Measurements from ENCODE around the gene CYB561. TPM values are rescaled to one million over a fixed set of nuclear protein-coding genes. Genes with fewer than 3 reads are reported as not detected.
A peak's percentile ranks its signal among the peaks of the same experiment; 100 is the strongest.

Gene CYB561, protein sequence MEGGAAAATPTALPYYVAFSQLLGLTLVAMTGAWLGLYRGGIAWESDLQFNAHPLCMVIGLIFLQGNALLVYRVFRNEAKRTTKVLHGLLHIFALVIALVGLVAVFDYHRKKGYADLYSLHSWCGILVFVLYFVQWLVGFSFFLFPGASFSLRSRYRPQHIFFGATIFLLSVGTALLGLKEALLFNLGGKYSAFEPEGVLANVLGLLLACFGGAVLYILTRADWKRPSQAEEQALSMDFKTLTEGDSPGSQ
- total RNA-seq = 33.4 and 35.9 TPM in 2 replicates

DNA sequence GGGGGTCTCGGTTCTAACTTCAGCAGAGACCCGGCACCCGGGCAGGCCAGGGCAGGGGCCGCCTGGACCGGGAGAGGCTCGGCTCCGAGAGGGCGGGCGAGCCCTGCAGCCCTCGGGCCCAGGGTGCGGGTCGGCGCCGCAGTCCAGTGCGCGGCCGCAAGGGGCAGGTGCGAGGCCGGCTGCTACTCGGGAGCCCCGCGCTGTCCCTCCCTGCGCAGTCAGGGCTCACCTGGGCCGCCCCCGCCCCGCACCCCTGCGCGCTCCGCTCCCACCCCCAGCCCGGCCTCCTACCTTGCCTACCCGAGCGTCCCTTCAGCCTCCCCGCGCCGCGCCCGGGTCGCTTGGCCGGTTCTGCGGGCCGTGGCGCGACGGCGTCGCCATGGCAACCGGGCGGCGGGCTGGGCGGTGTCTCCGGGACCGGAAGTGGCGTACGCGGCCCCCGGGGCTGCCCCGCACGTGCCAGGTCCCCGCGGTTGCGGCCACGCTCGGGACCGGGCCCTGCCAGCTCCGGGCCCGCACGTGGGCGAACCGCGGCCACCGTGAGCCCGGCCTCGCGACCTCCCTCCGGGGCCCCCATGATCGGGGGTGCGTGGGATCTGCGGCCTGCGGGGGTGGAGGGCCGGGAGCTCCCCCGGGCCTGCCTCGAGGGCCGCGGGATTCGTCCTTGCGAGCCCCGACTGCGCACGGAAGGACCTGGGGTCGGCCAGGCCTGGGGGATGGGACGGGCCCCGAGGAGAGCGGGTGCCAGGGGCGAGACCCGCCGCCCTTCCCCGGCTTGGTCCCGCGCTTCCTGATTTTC, at the start of gene CYB561:
Gene CYB561 (minus strand): TSS at position 353 of the 799 bp plus-strand sequence. CDS start 8,759 bp downstream, outside the sequence.
- peak; percentile 78 for DNase-seq

DNA sequence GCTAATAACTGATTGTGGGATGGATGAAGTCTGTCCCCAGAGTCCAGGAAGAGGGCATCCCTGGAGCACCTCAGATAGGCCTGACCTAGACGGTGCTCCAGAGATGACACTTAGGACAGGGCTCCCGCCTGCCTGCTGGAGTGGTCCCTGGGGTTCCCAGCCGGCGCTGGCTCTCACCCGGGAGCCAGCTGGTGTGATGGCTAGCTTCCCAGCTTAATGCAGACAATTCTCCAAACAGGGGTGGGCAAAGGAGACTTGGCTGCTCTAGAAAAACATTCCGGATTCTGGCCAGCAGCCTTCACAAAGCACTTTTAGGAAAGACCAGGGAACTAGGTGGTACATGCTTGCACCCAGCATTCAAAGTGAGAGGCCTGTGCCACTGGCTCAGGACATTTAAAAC, 49.4 kb upstream of the CYB561 start:
- DNase-seq = no peak

DNA sequence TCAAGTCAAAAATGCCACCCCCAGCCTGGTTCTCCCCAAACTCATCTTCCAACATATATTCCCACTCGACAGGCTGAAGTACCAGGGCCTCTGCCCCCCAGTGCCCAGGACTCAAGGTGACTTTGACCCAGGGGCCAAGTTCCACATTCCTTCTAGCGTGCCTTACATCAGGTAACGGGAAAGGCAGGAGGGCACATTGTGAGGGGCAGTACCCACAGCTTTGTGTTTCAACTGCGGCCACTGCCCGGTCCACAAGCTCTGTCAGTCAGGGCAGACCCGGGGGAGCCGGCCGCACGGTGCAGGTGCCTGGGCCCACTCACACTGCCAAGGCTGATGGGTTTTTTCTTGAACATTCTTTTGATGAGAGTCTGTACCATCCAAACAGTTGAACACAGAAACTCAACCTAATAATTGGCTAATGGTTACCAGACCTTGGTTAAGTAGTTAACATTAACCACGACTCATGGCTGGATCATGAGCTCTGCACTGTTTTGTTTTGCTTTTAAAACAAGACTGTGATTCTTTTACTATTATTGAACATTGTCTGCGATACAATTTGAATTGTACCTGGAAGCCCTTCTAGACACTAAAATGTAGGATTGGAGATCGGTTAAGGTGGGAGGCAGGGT, 48.3 kb upstream of the CYB561 start:
- no peak for DNase-seq

DNA sequence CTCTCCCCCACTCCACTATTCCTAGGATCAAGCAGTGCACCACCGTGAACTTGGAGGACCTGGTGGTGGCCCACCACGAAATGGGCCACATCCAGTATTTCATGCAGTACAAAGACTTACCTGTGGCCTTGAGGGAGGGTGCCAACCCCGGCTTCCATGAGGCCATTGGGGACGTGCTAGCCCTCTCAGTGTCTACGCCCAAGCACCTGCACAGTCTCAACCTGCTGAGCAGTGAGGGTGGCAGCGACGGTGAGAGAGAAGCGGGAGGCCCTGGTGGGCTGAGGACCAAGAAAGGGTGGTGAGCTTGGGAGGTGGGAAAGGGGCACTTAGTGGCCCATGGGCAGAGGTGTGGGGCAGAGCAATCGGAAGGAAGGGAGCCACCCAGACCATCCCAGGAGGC, 47.3 kb upstream of the CYB561 start:
- DNase-seq = no peak

DNA sequence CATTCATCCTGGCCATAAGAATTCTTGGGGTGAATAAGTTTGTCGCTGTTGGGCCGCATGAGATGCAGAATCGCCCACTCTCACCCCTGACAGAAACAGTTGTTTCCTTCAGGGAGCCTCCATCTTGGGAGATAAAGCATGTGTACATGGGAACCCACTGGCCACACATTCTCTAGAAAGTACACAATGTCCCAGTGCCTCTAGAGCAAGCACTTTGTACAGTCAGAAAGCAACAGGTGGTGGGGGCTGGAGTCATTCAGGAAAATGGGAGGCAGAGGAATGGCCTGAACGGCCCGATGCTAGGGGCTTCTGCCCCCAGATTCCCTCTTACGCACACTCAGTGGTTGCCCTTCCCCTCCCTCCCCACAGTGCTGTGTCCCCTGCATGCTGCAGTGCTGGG, 46.8 kb upstream of the CYB561 start:
- no peak for DNase-seq

DNA sequence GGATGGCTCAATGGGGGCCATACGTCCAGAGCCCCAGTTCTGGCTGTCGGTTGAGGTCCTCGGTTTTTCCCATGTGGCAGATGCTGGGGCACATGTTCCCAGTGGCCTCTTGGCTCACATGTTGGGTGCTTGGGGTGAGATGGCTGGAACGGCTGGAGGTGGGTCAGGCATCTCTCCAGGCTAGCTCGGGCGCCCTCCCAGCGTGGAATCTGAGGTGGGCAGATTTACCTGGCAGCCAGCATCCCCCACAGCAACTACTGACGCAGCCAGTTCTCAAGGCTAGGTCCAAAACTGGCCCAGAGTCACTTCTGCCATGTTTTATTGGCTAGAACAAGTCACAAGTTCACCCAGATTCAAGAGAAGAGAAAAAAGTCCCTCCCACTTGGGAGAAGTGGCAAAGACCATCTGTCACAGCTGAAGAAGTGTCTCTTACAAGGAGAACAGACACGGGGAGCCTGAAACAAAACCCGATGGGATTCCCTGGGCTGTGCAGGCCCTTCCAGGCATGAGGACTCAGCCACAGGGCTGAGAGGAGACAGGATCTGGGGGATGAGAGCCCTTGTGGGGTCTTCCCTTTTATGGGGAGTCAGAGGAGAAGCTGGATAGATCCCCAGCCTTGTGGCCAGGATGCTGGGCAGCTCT, 46.0 kb upstream of the CYB561 start:
- DNase-seq = no peak

DNA sequence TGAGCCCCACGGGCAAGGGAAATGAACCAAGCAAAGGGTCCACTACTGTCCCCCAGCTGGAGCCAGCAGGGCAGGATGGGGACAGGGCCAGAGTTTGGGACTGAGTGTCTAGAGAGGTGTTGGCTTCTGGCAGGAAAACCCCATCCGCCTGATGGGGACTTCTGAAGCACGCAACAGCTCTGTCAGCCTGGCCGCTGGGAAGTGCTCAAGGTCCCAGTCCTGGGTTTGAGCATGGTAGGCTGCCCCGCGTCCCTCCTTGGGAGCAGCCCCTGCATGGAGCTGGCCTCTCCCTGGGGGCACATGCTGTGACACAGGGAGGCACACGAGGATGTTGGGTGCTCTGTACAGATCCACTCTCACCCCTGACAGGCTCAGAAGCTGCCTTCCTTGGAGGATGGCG, 45.3 kb upstream of the CYB561 start:
- DNase-seq = no peak

DNA sequence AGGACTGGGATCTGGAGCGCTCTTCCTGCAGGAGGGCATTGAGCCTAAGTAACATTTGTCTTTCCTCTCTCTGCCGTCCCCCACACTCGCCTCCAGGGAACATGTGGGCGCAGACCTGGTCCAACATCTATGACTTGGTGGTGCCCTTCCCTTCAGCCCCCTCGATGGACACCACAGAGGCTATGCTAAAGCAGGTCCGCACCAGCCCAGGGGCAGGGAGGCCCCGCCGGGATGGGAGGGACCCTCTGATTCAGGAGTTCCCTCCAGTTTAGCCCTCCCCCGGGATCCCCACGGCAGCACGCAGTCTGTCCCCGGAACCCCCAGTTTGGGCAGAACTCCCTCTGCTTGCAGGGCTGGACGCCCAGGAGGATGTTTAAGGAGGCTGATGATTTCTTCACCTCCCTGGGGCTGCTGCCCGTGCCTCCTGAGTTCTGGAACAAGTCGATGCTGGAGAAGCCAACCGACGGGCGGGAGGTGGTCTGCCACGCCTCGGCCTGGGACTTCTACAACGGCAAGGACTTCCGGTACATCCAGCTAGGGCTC, 44.8 kb upstream of the CYB561 start:
- DNase-seq = no peak

DNA sequence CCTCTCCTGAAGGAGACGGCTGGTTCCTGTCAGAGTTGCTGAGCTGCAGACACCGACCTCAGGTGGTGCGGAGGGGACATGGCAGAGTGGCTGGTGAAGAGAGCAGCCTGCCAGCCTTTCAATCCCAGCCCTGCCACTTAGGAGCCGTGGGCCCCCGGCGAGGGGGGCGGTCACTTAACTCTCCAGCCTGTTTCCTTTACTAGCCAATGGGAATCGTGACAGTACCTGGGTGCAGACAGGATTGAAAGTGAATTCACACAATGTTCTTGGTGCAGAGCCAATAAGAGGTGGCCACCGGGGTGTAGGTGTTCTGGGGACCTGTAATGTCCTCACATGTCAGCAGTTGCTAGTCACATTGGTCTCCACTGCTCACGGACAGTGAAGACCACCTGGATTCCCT, 44.2 kb upstream of the CYB561 start:
- DNase-seq = no peak

DNA sequence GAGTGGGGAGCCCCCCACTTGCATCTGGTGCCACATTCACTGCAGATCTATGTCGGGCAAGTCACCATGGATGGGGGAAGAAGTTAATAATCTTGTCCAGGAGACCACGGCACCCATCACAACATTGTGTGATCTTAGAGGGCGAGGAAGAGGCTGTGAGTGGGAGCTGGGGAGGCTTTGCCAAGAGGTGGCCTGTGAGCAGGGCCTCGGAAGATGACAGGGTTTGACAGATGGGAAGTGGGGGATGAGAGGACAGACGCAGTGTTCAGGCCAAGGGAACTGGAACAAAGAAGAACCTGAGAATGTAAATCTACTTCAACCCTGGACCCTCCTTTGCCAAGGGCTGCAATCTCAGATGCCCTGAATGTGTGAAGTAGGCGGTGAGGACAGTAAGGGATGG, 43.2 kb upstream of the CYB561 start:
- no peak for DNase-seq

DNA sequence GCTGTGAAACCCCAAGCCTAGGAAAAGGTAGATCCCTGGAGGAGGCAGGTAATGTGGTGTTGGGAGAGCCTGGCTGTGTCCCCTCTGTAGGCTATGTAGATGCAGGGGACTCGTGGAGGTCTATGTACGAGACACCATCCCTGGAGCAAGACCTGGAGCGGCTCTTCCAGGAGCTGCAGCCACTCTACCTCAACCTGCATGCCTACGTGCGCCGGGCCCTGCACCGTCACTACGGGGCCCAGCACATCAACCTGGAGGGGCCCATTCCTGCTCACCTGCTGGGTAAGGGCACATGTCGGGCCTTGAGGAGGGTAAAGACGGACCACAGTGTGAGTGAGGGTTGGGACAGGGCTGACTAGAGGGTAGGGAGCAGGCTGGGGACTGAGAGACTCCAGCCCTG, 42.7 kb upstream of the CYB561 start:
- no peak for DNase-seq

DNA sequence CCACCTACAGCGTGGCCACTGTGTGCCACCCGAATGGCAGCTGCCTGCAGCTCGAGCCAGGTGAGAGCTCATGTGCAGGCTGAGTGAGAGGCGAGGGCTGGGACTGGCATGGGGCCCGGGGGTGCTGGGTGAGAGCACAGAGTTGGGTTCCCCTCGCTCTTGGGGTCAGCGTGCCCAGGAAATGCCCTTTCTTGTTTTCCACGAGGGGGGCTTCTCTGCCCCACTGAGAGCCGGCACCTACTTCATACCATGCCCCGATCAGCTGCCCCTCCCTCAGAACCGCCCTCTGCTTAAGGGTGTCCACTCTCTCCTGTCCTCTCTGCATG, 40.9 kb upstream of the CYB561 start:
- no peak for DNase-seq

DNA sequence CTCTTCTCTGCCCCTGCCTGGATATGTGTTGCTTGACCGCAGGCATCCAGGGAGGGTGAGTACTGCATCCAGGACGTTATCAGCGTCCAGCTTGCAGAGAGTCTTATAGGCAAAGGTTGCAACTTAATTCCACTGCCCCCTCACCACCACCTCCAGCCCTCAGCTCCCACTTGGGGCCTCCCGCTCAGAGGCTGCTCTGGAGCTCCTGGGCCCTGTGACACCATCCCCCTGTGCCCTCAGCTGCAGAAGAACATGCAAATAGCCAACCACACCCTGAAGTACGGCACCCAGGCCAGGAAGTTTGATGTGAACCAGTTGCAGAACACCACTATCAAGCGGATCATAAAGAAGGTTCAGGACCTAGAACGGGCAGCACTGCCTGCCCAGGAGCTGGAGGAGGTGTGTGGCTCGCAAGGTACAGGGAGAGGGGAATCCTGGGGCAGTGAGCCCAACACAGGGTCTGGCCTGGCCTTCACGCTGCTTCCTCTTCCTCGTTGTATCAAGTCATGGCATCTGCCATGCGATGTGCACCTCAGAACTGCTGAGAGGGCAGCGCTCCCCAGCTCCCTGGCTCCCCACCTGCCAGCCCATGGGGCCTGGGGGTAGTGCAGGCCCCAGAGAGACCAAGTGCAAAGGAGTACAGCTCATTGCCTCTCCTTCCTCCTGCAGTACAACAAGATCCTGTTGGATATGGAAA, 40.4 kb upstream of the CYB561 start:
- DNase-seq = no peak

DNA sequence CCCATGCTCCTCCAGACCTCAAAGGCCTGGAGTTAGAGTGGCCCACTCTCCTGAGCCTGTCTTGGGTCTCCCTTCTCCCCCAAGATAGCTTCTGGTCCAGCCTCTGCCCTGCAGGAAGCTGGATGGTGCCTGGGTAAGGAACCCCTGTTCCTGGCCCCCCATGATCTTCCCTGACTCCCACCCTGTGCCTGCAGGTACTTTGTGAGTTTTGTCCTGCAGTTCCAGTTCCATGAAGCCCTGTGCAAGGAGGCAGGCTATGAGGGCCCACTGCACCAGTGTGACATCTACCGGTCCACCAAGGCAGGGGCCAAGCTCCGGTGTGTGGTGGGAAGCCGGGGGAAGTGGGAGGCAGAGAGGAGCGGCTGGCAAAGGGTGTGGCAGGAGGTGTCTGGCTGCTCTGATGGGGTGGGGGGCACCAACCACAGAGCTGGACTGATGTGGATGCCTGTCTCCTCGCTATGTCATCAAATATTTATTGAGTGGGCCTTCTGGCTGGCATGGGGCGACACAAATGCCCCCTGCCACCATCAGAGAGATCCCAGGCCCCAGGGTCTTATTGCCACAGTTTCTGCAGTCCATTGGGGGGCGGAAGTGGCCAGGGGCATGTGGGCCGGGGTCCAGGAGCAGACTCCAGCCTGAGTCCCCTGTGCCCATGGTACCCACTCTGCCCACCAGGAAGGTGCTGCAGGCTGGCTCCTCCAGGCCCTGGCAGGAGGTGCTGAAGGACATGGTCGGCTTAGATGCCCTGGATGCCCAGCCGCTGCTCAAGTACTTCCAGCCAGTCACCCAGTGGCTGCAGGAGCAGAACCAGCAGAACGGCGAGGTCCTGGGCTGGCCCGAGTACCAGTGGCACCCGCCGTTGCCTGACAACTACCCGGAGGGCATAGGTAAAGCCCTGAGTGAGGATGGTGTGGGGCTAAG, 37.8 kb upstream of the CYB561 start:
- DNase-seq = no peak

DNA sequence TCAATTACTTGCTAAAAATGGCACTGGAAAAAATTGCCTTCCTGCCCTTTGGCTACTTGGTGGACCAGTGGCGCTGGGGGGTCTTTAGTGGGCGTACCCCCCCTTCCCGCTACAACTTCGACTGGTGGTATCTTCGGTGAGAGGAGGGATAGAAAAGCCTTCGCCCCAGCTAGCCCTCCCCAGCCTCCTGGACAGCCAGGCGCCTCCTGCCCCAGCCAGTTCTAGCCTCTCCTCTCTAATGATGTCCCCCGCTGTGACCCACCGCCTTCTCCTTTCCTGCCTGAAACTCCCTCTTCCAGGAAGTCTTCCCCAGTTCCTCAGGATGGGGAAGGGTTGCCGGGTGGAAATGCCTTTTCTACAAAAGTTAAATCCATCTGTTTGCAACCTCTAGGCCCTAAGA, 36.9 kb upstream of the CYB561 start:
- DNase-seq = no peak

DNA sequence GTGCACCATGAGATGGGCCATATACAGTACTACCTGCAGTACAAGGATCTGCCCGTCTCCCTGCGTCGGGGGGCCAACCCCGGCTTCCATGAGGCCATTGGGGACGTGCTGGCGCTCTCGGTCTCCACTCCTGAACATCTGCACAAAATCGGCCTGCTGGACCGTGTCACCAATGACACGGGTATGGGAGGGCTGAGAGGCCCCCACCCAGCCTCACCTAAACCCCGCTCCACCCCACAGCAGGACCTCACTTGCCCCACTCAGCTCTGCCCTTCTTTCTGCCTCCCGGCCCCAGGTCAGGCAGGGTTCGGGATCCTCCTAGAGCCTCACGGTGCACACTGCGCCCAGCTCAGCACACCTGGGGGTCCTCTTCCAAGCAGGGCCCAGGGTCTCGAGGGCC, 36.4 kb upstream of the CYB561 start:
- no peak for DNase-seq

DNA sequence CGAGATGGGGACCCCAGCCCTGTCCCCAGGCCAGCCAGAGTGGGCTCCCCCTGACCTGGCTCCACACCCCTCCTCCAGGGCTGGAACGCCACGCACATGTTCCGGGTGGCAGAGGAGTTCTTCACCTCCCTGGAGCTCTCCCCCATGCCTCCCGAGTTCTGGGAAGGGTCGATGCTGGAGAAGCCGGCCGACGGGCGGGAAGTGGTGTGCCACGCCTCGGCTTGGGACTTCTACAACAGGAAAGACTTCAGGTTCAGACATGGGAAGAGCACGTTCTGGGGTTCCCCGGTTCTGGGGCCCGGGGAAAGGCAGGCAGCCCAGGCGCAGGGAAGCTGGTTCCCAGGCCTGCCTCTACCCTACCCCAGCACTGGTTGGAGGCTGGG, 35.4 kb upstream of the CYB561 start:
- DNase-seq = no peak

DNA sequence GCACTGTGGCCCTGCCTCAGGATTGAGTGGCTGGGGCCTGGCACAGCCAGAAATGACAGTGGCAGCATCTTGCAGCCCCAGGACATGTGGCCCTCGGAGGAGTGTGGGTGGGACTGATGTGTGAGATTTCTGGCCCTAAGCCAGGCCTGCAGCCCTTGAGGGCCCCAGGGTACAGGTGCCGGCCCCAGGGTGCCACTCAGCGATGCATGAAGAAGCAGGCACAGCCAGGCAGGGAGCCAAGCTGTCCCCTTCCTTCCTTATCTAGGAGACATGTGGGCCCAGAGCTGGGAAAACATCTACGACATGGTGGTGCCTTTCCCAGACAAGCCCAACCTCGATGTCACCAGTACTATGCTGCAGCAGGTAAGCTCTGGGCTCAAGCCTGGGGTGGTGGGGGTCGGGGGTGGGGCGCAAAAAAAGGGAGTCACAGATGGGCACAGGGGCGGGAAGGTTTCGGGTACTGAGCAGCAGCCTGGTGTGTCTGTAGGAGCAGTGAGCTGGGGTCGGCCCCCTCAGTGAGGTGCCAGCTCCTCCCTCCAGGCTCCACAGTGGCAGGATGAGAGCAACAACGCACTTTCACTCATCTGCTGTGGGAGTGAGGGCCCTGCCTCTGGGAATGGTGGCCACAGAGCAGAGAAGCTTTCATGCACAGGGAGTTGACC, 34.9 kb upstream of the CYB561 start:
- DNase-seq = no peak

DNA sequence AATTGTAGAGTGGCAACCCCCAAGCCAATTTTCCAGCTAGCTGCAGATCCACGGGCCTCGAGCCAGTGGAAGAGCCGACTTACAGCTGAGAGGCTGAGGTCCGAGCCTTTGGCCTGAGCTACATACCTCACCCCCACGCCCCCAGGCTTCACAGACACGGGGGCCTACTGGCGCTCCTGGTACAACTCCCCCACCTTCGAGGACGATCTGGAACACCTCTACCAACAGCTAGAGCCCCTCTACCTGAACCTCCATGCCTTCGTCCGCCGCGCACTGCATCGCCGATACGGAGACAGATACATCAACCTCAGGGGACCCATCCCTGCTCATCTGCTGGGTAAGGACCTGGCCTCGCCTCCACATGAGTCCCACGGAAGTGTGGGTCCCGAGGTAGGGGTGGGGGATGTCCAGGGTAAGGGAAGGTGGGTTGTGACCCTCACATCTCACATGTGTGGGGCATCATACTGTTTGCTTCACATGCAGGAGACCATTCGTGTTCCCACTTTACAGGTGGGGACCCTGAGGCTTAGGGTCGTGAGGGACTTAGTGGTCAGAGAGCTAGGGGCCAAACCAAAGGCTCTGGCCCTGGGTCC, 34.2 kb upstream of the CYB561 start:
- DNase-seq = no peak

DNA sequence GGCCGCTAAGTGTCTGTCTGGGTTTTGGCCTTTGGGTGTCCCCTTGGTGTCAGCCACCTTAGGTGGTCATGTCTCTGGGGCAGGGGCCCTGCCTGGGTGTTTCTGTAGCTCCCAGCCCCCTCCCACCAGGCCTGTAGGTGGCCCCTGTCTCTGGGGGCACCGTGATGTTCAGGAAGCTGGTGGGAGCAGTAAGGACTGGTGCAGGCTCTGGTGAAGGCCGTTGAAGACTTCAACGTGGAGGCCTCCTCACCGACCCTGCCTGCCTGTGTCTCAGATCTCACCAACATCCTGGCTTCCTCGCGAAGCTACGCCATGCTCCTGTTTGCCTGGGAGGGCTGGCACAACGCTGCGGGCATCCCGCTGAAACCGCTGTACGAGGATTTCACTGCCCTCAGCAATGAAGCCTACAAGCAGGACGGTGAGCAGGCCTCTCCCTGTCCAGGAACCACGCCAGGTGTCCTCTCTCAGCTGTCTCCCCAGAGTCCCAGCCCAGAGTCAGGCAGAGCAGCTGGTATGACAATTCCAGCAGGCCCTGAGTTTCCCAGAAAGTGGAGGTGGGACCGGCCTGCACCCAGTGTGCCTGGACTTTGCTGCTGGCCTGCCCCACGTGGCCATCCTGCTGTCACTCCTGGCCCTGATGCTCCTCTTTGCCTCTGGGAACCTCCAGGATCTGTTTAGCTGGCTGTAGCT, 33.5 kb upstream of the CYB561 start:
- no peak for DNase-seq

Measured in dermis blood vessel endothelial cell (primary cell).